Loucy (cell line): ENCODE measurements around the gene SRRM3.

ENCODE experiments used
- H2AFZ ChIP-seq: fragments of 200-600 bp; sonication (generic); 2 replicates; pipeline ENCODE4 v1.6.0; 2016; ENCODE audit warnings: antibody characterized with exemption, mild to moderate bottlenecking, low read length, moderate library complexity
- H3F3A ChIP-seq: fragments of 200-600 bp; 2 replicates; pipeline ENCODE4 v1.6.0; 2016; ENCODE audit warnings: antibody characterized with exemption, low read depth, mild to moderate bottlenecking
- H3K27me3 ChIP-seq: fragments of 200-600 bp; sonication (generic); 2 replicates; pipeline ENCODE4 v1.6.1; 2014; ENCODE audit warnings: low read length, mild to moderate bottlenecking; ENCODE audit not compliant: insufficient read depth, poor library complexity, severe bottlenecking
- H3K36me3 ChIP-seq: fragments of 200-600 bp; sonication (generic); 2 replicates; pipeline ENCODE4 v1.6.1; 2016; ENCODE audit warnings: low read length; ENCODE audit not compliant: insufficient read depth
- H3K4me1 ChIP-seq: fragments of 200-600 bp; sonication (generic); 2 replicates; pipeline ENCODE4 v1.5.1; 2014; ENCODE audit warnings: low read length, mild to moderate bottlenecking; ENCODE audit not compliant: insufficient read depth, poor library complexity, severe bottlenecking
- H3K4me2 ChIP-seq: fragments of 200-600 bp; sonication (generic); 2 replicates; pipeline ENCODE4 v1.6.0; 2014; ENCODE audit warnings: antibody characterized with exemption, low read length, low read depth, mild to moderate bottlenecking; ENCODE audit not compliant: poor library complexity, severe bottlenecking
- H3K4me3 ChIP-seq: fragments of 200-600 bp; sonication (generic); 2 replicates; pipeline ENCODE4 v1.5.1; 2014; ENCODE audit warnings: low read length, mild to moderate bottlenecking, mixed read lengths; ENCODE audit not compliant: poor library complexity, severe bottlenecking
- H3K79me2 ChIP-seq: fragments of 200-600 bp; sonication (generic); 2 replicates; pipeline ENCODE4 v1.6.1; 2014; ENCODE audit warnings: low read length; ENCODE audit not compliant: insufficient read depth
- H3K9ac ChIP-seq: fragments of 200-600 bp; sonication (generic); 2 replicates; pipeline ENCODE4 v1.6.0; 2014; ENCODE audit warnings: mild to moderate bottlenecking, low read depth, low read length, moderate library complexity; ENCODE audit not compliant: poor library complexity, severe bottlenecking
- H3K9me2 ChIP-seq: fragments of 200-600 bp; sonication (generic); replicated peaks from 2 replicates; pipeline ENCODE4 v1.6.1; 2016; ENCODE audit warnings: low read depth, low read length, mixed read lengths
- H3K9me3 ChIP-seq: fragments of 200-600 bp; sonication (generic); 2 replicates; pipeline ENCODE4 v1.6.1; 2014; ENCODE audit warnings: mild to moderate bottlenecking, antibody characterized with exemption, low read length, low read depth; ENCODE audit not compliant: insufficient read depth
- H4K20me1 ChIP-seq: fragments of 200-600 bp; sonication (generic); 2 replicates; pipeline ENCODE4 v1.6.0; 2014; ENCODE audit warnings: antibody characterized with exemption, low read length, mild to moderate bottlenecking; ENCODE audit not compliant: insufficient read depth, poor library complexity, severe bottlenecking
- CTCF ChIP-seq: fragments of 200-600 bp; sonication (generic); conservative IDR thresholded peaks from 2 replicates; pipeline ENCODE4 v1.5.1; 2014; ENCODE audit warnings: mild to moderate bottlenecking, antibody characterized with exemption, low read length
- EZH2phosphoT487 ChIP-seq: fragments of 200-600 bp; IDR thresholded peaks from 2 replicates; pipeline ENCODE4 v1.6.1; 2018; ENCODE audit warnings: antibody characterized with exemption, mild to moderate bottlenecking, moderate library complexity, borderline replicate concordance

SRRM3 gene

GRCh38 chr7:76281706-76282343 is 80.1 kb downstream of the SRRM3 start:
- no peak overlapping the region for H3K4me2 ChIP-seq
- H3K36me3 ChIP-seq = no peaks in the 10 kb centered on the region
- no peak overlapping the region for H2AFZ ChIP-seq
- no peaks in the 10 kb centered on the region for H3K9me3 ChIP-seq
- TF ChIP-seq EZH2phosphoT487 (no peak), CTCF (no peak)
- H4K20me1 ChIP-seq = no peaks in the 10 kb centered on the region
- H3K9ac ChIP-seq = no peak overlapping the region
- H3K27me3 ChIP-seq = no peaks in the 10 kb centered on the region
- no peaks in the 10 kb centered on the region for H3K79me2 ChIP-seq
- H3K4me3 ChIP-seq = no peak overlapping the region
- no peaks in the 10 kb centered on the region for H3K9me2 ChIP-seq
- no peaks in the 10 kb centered on the region for H3F3A ChIP-seq
- H3K4me1 ChIP-seq = no peaks in the 10 kb centered on the region

GRCh38 chr7:76282344-76283253 is 80.9 kb downstream of the SRRM3 start:
- H2AFZ ChIP-seq = no peak overlapping the region
- H3K9me2 ChIP-seq = no peaks in the 10 kb centered on the region
- TF ChIP-seq CTCF = no peak
- TF ChIP-seq EZH2phosphoT487 = no peak
- no peaks in the 10 kb centered on the region for H3K9me3 ChIP-seq
- H4K20me1 ChIP-seq = no peaks in the 10 kb centered on the region
- no peaks in the 10 kb centered on the region for H3K27me3 ChIP-seq
- no peak overlapping the region for H3K4me3 ChIP-seq
- no peaks in the 10 kb centered on the region for H3K36me3 ChIP-seq
- H3K9ac ChIP-seq = no peak overlapping the region
- H3K4me1 ChIP-seq = no peaks in the 10 kb centered on the region
- H3K4me2 ChIP-seq = no peak overlapping the region
- no peaks in the 10 kb centered on the region for H3K79me2 ChIP-seq
- no peaks in the 10 kb centered on the region for H3F3A ChIP-seq

- H3K79me2 ChIP-seq = no peaks in the 10 kb centered on the region
- no peaks in the 10 kb centered on the region for H3K4me1 ChIP-seq
- no peaks in the 10 kb centered on the region for H3K9me2 ChIP-seq
- no peaks in the 10 kb centered on the region for H3K36me3 ChIP-seq
- H3K27me3 ChIP-seq = no peaks in the 10 kb centered on the region
- H3K9me3 ChIP-seq = no peaks in the 10 kb centered on the region
- no peak overlapping the region for H3K4me2 ChIP-seq
- no peak for TF ChIP-seq CTCF
- TF ChIP-seq EZH2phosphoT487 = no peak
- no peaks in the 10 kb centered on the region for H3F3A ChIP-seq
- no peak overlapping the region for H3K9ac ChIP-seq
- H3K4me3 ChIP-seq = no peak overlapping the region
- no peaks in the 10 kb centered on the region for H4K20me1 ChIP-seq
- H2AFZ ChIP-seq = no peak overlapping the region
Observed at GRCh38 chr7:76283254-76284159, 81.8 kb downstream of the SRRM3 start.
